Activated CD4-positive, CD25-positive, alpha-beta regulatory T cell treated with anti-CD3 and anti-CD28 coated beads, Interleukin-2, amount 50 U/mL, for 16 hours (primary cell): ENCODE results near the gene ERO1A.
A peak's percentile ranks its signal among the peaks of the same experiment; 100 is the strongest.

ENCODE experiments used
- DNase-seq: peaks from one replicate; pipeline ENCODE4 v3.0.0-alpha.2; 2020; ENCODE audit warnings: low read depth, low spot score

The ERO1A gene

DNA sequence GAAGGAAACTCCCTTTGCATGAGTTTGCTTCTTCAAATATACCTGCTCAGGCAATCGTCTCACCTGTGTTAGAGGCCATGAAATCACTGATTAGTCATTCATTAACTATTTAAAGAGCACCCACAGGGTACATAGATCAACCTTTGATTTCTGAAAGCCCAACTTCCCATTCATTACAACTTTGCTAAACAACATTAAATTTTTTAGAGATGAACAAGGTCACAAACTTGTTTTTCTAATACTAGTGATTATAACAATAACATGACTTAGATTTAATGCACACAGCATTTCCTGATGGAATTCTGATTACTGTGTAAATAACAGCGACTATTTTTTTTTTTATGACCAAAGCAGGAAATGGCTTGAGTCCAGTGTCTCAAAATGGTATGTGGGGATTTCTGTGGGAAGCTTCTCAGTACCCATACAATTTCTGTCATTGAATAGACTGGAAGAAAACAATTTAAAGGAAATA lies 5.4 kb upstream of the ERO1A start:
- DNase-seq: no peak

DNA sequence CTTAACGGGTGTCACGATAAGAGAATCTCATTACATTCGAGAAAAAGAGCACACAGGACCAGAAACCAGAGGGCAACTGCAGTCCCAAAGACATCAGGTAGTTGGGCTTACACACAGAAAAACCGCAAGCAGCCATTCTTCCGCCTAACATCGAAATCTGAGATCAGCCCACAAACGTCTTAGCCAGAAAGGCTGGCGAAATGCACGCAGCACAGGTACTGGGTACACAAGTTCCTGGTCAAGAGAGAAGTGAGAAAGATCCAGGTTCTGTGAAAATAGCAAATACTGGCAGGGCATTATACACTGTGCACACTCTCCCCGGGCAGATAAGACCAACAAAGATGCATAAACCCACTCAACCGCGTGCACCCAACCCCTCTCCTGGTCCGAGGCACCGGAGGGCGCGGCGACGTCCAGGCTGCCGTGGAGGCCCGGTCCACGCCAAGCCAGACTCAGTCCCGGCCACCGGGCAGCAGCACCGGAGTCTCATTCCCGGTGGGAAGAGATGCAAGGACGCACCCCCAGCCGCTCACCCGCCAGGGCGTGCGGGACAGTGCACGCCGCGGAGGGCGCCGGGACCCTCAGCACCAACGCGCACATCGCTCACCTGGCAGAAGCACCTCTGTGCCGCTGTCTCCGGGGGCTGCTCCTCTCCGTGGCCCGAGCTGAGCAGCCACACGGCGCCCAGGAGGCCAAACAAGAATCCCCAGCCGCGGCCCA lies 437 bp downstream of the ERO1A start:
- DNase-seq: peak; percentile 32

DNA sequence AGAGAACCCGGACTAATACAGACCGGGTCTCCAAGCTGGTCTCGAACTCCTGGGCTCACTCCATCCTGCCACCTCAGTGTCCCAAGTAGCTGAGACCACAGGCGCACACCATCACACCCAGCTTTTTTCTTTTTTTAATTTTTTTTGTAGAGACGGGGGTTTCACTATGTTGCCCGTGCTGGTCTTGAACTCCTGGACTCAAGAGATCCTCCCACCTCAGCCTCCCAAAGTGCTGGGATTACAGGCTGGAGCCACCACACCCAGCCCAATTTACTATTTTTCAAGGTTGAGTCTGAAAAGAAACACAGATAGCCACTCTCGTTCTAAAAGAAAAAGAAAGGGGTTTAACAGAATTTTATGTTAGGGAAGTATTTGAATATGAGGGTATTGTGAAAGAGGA lies 1.8 kb downstream of the ERO1A start:
- DNase-seq: no peak

DNA sequence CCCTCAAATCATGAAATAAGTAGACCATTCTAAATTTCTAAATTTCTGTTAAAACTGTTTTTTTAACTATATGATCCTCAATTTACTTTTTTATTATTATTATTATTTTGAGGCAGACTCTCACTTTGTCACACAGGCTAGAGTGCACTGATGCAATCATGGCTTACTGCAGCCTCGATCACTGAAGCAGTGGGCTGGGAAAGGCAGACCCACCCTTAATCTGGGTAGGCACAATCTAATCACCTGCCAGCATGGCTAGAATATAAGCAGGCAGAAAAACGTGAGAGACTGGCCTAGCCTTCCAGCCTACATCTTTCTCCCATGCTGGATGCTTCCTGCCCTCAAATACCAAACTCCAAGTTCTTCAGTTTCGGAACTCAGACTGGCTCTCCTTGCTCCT lies 2.3 kb downstream of the ERO1A start:
- no peak for DNase-seq

DNA sequence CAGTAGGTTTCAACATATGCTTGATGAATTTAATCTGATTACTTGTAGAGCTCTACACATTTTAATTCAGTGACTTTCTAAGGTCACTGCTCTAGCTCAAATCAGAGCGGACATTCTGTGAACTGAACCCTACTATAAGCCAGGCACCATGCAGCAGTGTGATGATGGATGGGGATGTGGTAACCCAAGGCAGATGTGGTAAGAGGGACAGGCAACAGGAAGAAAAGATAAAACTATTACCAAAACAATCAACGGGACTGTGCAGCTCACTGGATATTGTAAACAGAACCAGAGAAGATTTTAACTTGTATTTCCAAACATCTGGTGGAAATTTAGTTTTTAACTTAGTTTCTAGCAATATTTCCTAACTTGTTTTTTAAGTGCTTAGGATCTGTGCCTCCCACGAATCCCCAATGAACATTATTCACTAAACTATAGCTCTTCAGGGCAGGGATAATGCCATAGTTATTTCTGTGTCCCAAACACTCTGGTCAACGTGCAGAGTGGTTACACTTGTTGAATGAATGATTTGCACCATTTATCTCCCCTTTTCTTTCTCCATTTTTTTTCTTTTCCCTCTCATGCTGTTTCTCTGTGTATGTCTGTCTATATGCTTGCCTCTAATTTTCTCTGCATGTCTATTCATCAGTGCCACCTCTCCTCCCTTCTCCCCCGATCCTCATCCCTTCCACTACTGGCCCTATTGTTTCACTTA lies 3.0 kb downstream of the ERO1A start:
- no peak for DNase-seq

DNA sequence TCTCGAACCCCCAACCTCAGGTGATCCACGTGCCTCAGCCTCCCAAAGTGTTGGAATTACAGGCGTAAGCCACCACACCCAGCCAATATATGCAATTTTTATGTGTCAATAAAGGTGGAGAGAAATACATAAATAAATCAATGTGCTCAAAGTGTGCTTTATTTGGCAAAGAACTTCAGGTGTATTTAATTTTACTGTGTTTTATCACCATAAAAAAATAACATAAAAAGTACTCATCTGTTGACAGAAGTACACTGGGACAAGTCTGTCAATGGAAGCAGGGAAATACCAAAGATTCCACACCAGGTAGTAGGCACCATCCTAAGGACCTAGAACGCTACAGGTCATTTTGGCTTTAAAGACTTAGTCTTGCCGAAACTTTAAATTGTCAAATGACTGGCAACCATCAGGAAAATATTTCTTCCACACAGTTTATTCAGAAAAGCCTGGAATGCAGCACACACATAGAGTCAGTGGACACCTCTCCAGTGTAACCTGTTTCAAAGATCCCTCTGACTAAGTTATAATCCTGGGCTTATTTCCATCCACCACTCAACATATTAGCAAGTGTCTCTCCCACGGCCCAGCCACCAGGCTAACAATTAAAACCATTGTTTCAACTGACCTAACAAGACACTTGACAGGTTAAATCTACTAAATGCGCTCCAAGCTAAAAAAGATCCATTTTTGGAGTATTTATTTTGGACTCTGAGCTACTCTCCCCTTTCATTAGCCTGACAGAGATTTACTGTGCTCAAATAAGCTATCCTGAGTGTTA lies 4.2 kb downstream of the ERO1A start:
- DNase-seq: no peak

DNA sequence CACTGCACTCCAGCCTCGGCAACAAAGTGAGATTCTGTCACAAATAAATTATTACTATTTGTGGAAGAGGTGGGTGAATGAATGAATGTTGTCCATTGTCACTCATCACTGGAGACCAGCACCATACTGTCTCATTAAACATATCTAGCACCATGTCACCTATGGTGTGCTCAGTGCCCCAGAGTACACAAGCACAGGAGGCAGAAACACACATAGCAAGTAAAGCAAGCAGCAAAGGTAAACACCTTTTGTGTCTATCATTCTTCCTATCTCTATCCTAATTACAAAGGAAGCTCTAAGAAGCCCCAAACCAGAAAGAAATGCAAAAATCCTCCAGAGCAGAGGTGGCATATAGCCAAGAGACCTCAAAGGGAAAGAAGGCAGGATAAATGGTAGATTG lies 9.2 kb downstream of the ERO1A start:
- DNase-seq: no peak

DNA sequence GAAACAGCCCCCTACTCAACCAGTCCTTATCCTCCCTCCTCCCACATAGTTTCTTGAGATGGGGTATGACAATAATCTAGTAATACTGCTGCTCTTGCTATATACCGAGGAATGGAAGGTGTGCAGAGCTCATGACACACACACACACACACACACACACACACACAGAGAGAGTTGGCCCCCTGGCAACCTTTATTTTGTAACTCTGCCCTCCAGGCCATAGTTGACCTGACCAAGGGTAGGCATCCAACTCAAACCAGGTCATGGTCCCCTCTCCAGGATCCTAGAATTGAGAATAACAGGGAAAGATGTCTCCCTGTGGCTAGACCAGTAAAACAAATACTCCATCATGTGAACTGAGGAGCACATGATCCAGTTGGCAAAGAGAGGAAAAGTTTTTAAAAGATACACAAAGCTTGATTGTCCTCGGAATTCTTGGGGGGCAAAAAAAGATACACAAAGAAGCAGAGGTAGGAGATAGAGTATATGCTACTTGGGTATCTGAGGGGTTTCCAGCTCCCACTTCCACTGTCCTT lies 11.3 kb downstream of the ERO1A start:
- no peak for DNase-seq

DNA sequence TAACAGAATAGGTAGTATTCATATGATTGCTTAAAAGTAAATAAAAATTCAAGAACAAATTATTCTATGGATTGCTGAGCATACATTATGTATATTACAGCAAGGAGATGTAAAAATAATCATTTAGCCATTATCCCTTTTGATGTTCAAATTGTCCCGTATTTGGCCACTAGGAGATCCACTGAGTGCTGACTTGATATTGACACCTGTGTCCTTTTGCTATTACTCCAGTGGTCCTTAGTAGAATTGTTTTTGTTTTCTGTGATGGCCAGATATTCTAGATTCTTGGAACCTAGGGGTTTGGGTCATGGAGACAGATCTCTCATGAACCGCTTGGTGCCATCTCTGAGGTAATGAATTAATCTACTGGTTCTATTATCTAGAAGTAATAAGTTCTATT lies 16.8 kb downstream of the ERO1A start:
- no peak for DNase-seq

DNA sequence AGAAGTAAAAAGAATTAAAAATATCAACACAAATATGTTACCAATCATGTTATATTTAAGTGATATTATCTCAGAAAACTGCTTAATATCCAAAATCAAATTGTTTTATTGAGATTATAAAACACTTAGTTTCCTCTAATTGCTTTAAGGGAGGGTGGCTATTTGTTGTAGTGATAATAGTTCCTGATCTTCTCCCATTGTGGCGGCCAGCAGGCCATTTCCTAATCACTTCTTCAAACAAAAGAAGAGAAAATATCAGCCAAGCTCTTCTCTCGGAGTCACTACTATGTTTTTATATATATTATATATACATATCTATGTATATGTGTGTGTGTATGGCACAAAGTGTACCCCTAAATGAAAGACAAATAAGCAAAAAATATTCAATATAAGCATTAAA lies 31.5 kb downstream of the ERO1A start:
- no peak for DNase-seq

DNA sequence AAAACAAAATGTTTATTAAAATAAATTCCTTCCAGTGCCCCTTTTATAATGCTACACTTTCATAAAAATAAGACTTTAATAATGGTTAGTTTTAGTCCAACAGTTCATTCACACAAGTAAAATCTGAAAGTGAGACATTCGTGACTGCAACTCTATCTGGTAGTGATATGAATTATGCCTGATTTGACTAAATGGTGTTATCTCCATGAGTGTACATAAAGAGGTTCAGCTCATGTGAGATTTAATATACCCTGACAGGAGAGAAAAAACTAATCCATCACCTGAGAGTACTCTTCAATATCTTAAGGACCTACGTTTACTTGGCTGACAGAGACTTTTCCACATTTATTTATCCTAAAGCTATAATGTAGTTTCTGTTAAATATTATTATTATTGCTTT lies 34.0 kb downstream of the ERO1A start:
- no peak for DNase-seq

DNA sequence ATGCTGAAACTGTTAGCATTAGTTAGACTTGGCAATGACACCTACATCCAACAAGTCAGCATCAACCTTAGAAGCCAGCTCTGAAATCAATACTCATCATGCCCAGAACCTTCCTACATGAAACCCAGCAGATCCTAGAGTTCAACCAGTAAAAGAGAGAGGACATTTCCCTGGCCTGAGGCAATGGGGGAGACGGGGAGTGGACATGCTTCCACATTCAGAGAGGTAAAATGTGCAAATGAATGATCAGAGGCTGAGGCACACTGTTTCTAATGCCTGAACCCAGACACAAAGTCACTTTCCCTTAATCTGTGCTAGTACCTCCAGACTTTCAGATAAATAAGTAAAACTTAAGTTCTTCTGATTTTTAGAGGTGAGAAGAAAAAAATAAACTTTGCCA lies 34.5 kb downstream of the ERO1A start:
- no peak for DNase-seq

DNA sequence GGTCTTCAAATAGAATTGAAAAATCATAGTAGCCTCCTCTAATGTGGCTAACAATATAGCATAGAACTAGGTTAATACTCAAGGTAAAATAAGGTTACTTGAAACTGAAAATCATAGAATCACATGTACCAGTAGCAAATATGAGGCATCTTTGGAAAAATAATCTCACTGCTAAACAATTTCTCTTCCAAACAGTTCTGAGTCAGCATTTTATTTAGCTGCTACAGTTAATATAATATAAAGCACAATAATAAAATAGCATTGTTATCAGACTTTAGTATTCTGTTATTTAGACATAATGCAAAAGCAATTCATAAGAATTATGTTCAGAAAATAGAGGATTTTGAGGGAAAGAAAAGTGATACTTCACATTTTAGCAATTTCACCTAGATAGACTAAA lies 35.0 kb downstream of the ERO1A start:
- no peak for DNase-seq

DNA sequence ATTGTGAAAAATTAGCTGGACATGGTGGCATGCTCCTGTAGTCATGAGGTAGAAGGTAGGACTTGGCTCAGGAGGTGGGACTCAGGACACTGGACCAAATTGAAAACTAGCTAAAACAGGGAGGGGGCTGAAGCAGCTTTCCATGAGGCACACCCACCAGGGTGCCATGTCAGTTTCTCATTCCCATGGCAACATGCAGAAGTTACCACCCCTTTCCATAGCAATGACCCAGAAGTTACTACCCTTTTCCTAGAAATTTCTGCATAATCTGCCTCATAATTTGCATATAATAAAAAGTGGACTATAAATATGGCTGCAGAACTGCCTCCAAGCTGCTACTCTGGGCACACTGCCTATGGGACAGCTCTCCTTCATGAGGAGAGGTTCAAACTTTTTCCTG lies 38.5 kb downstream of the ERO1A start:
- DNase-seq: no peak

DNA sequence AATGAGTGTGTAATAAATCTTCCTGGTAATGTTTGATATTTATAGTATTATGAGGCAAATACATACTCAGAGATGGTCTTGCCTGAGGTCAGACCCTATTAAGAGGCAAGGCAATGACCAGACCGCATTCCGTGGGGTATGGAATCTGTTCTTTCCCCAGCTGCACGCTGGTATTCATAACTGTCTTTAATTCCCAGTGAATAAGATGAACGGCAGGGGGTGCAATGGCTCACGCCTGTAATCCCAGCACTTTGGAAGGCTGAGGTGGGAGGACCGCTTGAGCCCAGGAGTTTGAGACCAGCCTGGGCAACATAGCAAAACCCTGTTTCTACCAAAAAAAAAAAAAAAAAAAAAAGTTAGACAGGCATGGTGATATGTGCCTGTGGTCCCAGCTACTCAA lies 44.6 kb downstream of the ERO1A start:
- no peak for DNase-seq

DNA sequence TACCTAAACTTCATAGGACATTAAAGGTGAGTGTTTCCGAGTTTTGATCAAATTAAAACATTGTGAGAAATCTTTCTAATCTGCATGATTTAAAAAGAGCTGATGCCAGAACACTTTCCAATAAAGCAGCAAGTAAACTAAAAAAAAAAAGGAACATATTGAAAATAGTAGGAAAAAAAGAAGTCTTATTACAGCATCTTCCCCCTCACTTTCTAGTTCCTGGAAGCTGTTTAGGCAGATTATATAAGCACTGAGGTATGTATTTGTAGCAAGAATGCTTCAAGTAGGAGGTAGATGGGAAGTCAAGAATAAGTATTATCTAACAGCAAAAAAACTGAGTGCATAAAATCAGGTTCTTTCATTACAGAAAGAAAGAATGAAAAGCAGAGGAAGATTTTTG lies 45.8 kb downstream of the ERO1A start:
- DNase-seq: no peak

DNA sequence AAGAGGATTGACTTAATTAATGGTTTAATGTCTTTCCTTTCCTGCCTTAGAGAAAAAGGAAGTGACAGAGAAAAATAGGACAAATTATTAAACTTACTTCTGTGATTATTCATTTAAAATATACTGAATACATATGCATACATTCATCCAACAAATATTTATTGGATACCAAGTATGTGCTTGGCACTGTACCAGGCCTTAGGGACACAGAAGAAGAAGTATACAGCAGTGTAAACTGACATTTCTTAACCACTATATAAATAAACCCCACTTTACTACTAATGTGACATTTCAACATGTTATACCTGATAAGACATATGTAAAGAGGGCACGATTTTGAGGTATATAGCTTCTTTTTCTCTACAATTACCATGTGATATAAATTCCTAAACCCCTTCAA lies 53.6 kb downstream of the ERO1A start:
- DNase-seq: no peak

DNA sequence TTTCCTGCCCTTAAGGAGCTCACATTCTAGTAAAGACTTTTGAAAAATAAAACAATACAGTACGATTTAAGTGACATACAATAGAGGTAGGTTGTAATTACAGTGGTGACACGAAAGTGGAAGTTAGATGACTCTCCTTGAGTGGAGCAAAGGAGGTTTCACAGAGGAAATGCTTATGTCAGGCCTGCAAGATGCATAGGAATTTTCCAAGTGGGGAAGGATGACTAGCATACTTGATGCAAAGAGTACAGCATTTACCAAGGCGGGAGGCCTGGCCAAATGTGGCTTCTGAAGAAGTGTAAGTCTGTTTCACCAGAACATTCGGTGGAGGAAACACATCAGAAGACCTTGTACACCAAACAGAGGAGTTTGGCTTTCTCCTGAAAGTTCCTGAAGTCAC lies 55.2 kb downstream of the ERO1A start:
- no peak for DNase-seq

DNA sequence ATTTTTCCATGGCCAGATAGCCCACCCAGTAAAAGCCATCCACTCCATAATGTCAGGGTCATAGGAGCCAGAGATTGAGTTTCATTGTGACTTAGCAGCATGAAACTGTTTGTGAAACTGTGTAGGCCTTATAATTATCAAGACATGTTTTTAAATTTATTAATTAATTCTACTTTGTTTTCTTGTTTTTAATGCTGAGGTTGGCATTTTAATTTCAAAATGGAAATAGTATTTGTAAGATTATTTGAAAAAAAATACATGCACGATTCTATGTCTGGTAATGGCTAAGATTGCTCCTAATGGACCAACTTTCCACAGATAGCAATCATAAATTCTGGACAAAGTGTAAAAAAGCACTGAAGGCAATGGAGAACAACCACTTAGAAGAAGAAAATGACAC lies 75.7 kb downstream of the ERO1A start:
- DNase-seq: no peak

DNA sequence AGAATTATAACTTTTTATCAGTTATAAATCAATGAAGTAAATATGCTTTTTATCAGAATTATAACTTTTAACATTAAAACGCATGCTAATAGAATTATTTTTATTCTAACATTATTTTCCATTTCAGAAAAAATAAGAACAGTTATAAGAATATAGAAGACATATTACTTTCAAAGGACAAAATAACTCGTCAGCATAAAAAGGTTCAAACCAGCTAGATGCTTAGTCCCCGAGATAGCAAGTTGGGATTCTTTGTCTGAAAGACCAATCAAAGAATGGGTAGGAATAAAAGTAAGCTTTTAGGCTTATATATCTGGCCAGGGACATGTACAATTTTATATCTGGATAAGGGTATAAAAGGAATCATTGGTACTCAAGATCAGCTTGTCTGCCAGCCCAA lies 76.8 kb downstream of the ERO1A start:
- no peak for DNase-seq

DNA sequence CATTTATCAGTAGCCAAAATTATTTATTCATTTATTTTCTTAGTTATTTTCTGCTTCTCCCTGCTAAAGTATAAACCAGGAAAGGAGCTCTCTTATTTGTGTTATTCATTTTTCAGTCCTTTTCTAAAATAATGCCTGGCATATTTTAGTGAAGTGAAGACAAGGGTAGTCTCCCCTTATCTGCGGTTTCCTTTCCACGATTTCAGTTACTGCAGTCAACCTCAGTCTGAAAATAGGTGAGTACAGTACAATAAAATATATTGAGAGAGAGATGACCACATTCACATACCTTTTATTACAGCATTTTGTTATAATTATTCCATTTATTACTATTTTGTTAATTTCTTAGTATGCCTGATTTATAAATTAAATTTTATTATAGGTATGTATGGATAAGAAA lies 85.2 kb downstream of the ERO1A start:
- no peak for DNase-seq

DNA sequence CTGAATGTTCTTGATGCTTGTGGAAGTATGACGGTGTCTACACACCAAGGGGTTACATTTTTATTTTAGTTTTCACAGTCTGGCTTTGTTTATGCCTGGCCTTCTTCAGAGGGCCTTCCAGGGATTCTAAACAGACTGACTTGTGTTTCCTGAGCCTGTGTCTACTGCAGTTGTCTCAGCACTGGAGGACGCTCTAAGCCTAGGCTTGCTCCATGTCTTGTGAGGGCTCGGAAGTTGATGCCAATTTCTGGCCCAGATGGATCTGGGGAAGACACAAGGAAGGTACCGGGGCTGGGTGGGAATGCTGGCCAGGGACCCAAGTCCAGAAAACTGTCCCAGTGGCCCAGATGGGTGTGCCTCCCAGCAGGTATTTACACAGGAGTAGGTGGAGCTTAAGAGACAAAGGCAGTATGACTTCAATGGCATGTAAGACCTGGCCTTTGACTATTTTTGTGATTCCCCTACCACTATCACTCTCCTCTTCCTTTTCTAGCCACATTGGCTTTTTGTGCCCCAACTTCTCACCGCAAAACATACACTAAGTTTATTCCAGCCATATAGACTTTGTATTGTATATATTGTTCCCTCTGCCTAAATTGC lies 85.8 kb downstream of the ERO1A start:
- DNase-seq: no peak
